ENCODE data around the gene RCC1. TPM values are rescaled to one million over a fixed set of nuclear protein-coding genes. Genes with fewer than 3 reads are reported as not detected.

The RCC1 gene
- total RNA-seq, 1 experiment from 2014 or later: 61.2 TPM

DNA sequence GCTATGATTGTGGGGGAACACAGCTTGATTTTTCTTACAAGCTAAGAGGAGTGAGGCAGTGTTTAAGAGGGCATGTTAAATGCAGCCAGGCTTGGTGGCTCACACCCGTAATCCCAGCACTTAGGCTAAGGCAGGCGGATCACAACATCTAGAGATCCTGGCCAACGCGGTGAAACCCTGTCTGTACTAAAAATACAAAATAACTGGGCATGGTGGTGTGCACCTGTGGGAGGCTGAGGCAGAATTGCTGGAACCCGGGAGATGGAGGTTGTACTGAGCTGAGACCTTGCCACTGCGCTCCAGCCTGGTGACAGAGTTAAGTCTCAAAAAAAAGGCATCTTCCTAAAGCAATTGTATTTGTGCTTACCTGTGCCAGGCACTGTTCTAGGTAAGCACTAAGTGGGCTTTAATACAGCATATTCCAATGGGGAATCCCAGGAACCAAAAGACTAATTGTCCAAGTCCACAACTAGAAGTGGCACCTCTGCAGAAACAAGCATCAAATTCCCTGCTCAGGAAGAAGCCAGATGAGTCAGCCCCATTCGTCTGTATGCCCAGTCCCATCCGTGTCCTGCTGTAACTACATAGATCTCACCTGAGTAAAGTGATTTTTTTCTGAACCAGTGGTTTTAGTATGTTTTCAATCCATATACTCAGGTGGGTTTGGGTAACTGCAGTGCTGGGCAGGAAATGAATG is 4.6 kb downstream of the RCC1 start:
- peak; percentile 56; the same call in 1 of the 2 replicates for TF ChIP-seq SIN3A (IDR thresholded peaks at IDR 0.05; ENCODE audit: borderline replicate concordance, insufficient read depth, low read depth, low read length)
- TF ChIP-seq, protein P1, sequence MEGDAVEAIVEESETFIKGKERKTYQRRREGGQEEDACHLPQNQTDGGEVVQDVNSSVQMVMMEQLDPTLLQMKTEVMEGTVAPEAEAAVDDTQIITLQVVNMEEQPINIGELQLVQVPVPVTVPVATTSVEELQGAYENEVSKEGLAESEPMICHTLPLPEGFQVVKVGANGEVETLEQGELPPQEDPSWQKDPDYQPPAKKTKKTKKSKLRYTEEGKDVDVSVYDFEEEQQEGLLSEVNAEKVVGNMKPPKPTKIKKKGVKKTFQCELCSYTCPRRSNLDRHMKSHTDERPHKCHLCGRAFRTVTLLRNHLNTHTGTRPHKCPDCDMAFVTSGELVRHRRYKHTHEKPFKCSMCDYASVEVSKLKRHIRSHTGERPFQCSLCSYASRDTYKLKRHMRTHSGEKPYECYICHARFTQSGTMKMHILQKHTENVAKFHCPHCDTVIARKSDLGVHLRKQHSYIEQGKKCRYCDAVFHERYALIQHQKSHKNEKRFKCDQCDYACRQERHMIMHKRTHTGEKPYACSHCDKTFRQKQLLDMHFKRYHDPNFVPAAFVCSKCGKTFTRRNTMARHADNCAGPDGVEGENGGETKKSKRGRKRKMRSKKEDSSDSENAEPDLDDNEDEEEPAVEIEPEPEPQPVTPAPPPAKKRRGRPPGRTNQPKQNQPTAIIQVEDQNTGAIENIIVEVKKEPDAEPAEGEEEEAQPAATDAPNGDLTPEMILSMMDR (IDR thresholded peaks at IDR 0.05): no peak
- TF ChIP-seq POLR2AphosphoS5 (IDR thresholded peaks at IDR 0.05; ENCODE audit: low read depth, low read length): peak; percentile 98
- Histone ChIP-seq H3K27me3 (ENCODE audit: control insufficient read depth, insufficient read depth, low read length) (no peaks in the 10 kb centered on the region), H3K4me3 (ENCODE audit: low read depth in 2 of 2, low read length in 2 of 2) (peak overlapping the region; percentile 81 to 96), H3K9me3 (ENCODE audit: control insufficient read depth, insufficient read depth, low read depth, low read length) (no peaks in the 10 kb centered on the region), H3K4me1 (ENCODE audit: control insufficient read depth, insufficient read depth, low read length) (peaks cover 34% of the 10 kb centered on the region), H3K27ac (ENCODE audit: low read length) (peak overlapping the region; percentile 100), H3K36me3 (ENCODE audit: control insufficient read depth, insufficient read depth, low read length) (peaks cover 36% of the 10 kb centered on the region)
- BruUV-seq (replicated peaks): no TSS peak
- intact Hi-C loops (cut with micrococcal nuclease; ENCODE audit: unreplicated experiment) (no loop called here), in situ Hi-C loops (cut with HindIII; ENCODE audit: low pct_unique_long_range_greater_than_20kb, low sequenced_read_pairs) (no loop called here)
- DNase-seq (ENCODE audit: low read depth, low spot score): no peak
- ChIA-PET CTCF (interaction anchor here (0.5 kb wide), 1 partner anchor 937 kb away, joined by 4 read pairs; no protein-coding TSS in a partner anchor), POLR2A (interaction anchor here (0.6 kb wide), 2 partner anchors 40 to 66 kb away, joined by 3 read pairs; no protein-coding TSS in a partner anchor)
- ATAC-seq: peak; percentile 1

DNA sequence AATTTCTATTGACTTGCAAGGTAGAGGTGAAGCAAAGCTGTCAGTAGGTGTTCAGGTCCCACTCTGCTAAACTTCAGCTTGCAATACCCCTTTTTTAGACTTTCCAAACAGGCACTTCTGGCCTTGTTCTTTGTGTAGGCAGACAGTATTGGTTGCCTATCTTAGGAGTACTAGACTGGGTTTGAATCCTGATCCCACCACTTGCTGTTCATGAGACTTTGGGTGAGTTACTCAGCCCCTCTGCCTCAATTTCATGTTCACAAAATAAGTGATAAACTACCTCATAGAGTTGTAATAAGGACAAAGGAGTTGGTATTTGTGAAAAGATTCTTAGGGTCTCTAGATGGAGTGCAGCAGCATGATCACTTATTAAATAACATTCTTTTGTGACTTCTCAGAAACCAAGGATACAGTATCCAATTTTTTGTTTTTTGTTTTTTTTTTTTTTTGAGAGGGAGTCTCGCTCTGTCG is 5.2 kb downstream of the RCC1 start:
- Histone ChIP-seq H3K9me3 (ENCODE audit: control insufficient read depth, insufficient read depth, low read depth, low read length) (no peaks in the 10 kb centered on the region), H3K4me1 (ENCODE audit: control insufficient read depth, insufficient read depth, low read length) (peaks cover 34% of the 10 kb centered on the region), H3K4me3 (ENCODE audit: low read depth in 2 of 2, low read length in 2 of 2) (no peak overlapping the region), H3K36me3 (ENCODE audit: control insufficient read depth, insufficient read depth, low read length) (peaks cover 36% of the 10 kb centered on the region), H3K27ac (ENCODE audit: low read length) (peak overlapping the region; percentile 100), H3K27me3 (ENCODE audit: control insufficient read depth, insufficient read depth, low read length) (no peaks in the 10 kb centered on the region)
- ChIA-PET CTCF (interaction anchor here (0.7 kb wide), 1 partner anchor 93 kb away, joined by 7 read pairs; no protein-coding TSS in a partner anchor), POLR2A (interaction anchor here (0.5 to 0.6 kb wide), 3 partner anchors 40 to 154 kb away, joined by 3 to 5 read pairs (median 3); no protein-coding TSS in a partner anchor)
- ATAC-seq (peak; percentile 2), DNase-seq (ENCODE audit: low read depth, low spot score) (peak; percentile 80)
- in situ Hi-C loops (cut with HindIII; ENCODE audit: low pct_unique_long_range_greater_than_20kb, low sequenced_read_pairs): no loop called here
- TF ChIP-seq SIN3A (IDR thresholded peaks at IDR 0.05; ENCODE audit: borderline replicate concordance, insufficient read depth, low read depth, low read length) (peak; percentile 55; the same call in 1 of the 2 replicates), TCF7L2 (IDR thresholded peaks at IDR 0.05; ENCODE audit: low read depth, low read length) (no peak), POLR2AphosphoS5 (IDR thresholded peaks at IDR 0.05; ENCODE audit: low read depth, low read length) (peak; percentile 88)
- TF ChIP-seq, protein P1 (IDR thresholded peaks at IDR 0.05): no peak
- TF ChIP-seq, protein P2, sequence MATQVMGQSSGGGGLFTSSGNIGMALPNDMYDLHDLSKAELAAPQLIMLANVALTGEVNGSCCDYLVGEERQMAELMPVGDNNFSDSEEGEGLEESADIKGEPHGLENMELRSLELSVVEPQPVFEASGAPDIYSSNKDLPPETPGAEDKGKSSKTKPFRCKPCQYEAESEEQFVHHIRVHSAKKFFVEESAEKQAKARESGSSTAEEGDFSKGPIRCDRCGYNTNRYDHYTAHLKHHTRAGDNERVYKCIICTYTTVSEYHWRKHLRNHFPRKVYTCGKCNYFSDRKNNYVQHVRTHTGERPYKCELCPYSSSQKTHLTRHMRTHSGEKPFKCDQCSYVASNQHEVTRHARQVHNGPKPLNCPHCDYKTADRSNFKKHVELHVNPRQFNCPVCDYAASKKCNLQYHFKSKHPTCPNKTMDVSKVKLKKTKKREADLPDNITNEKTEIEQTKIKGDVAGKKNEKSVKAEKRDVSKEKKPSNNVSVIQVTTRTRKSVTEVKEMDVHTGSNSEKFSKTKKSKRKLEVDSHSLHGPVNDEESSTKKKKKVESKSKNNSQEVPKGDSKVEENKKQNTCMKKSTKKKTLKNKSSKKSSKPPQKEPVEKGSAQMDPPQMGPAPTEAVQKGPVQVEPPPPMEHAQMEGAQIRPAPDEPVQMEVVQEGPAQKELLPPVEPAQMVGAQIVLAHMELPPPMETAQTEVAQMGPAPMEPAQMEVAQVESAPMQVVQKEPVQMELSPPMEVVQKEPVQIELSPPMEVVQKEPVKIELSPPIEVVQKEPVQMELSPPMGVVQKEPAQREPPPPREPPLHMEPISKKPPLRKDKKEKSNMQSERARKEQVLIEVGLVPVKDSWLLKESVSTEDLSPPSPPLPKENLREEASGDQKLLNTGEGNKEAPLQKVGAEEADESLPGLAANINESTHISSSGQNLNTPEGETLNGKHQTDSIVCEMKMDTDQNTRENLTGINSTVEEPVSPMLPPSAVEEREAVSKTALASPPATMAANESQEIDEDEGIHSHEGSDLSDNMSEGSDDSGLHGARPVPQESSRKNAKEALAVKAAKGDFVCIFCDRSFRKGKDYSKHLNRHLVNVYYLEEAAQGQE (IDR thresholded peaks at IDR 0.05; ENCODE audit: insufficient read depth in 1 of 2, low read depth in 2 of 2, low read length in 1 of 2): no peak
- intact Hi-C loops (cut with micrococcal nuclease; ENCODE audit: unreplicated experiment): no loop called here
- BruUV-seq (replicated peaks): no TSS peak

All from Panc1 (cell line).